ENCODE data around the gene RGL1. TPM values are rescaled to one million over a fixed set of nuclear protein-coding genes. Genes with fewer than 3 reads are reported as not detected.

The RGL1 gene
- total RNA-seq, 1 experiment from 2014 or later = 34.5 TPM

- BruUV-seq (replicated peaks) = no TSS peak
- Mint-ChIP-seq H3K36me3 (ENCODE audit: insufficient read depth, unreplicated experiment) (peaks cover 6% of the 10 kb centered on the region), H3K27ac (ENCODE audit: unreplicated experiment) (no peak overlapping the region), H3K9me3 (ENCODE audit: unreplicated experiment) (no peaks in the 10 kb centered on the region), H3K4me1 (ENCODE audit: low read depth, unreplicated experiment) (no peaks in the 10 kb centered on the region), H3K4me3 (ENCODE audit: unreplicated experiment) (no peak overlapping the region), H3K27me3 (ENCODE audit: insufficient read depth, unreplicated experiment) (no peaks in the 10 kb centered on the region)
- intact Hi-C loops (cut with micrococcal nuclease; ENCODE audit: unreplicated experiment) = no loop called here
- TF ChIP-seq CTCF (IDR thresholded peaks at IDR 0.05; ENCODE audit: insufficient read depth in 1 of 2, low read depth in 1 of 2, low read length in 1 of 2, severe bottlenecking in 1 of 2, unreplicated experiment in 1 of 2) = no peak
- Histone ChIP-seq H3K9me3 (no peaks in the 10 kb centered on the region), H3K4me1 (0 out of 2 replicates have a peak, but pooled peaks cover 8% of the 10 kb centered on the region), H3K27me3 (replicated peaks; ENCODE audit: control insufficient read depth, insufficient read depth, low read length) (no peaks in the 10 kb centered on the region), H3K4me3 (ENCODE audit: low read depth, low read length) (no peak overlapping the region), H3K36me3 (ENCODE audit: control insufficient read depth, insufficient read depth, low read length) (no peaks in the 10 kb centered on the region)
- CTCF ChIA-PET = no interaction called here
- POLR2A ChIA-PET = no interaction called here
- no peak for DNase-seq
Measured at GRCh38 chr1:183967914-183968313, 163.0 kb downstream of the RGL1 start.

- Histone ChIP-seq H3K27me3 (replicated peaks; ENCODE audit: control insufficient read depth, insufficient read depth, low read length) (no peaks in the 10 kb centered on the region), H3K36me3 (ENCODE audit: control insufficient read depth, insufficient read depth, low read length) (no peaks in the 10 kb centered on the region), H3K4me3 (ENCODE audit: low read depth, low read length) (no peak overlapping the region), H3K4me1 (0 out of 2 replicates have a peak, but pooled peaks cover 8% of the 10 kb centered on the region), H3K9me3 (no peaks in the 10 kb centered on the region)
- H3K9me3 Mint-ChIP-seq (ENCODE audit: unreplicated experiment) = no peaks in the 10 kb centered on the region
- no peaks in the 10 kb centered on the region for H3K27me3 Mint-ChIP-seq (ENCODE audit: insufficient read depth, unreplicated experiment)
- no peak overlapping the region for H3K4me3 Mint-ChIP-seq (ENCODE audit: unreplicated experiment)
- CTCF ChIA-PET = no interaction called here
- TF ChIP-seq CTCF (IDR thresholded peaks at IDR 0.05; ENCODE audit: insufficient read depth in 1 of 2, low read depth in 1 of 2, low read length in 1 of 2, severe bottlenecking in 1 of 2, unreplicated experiment in 1 of 2) = no peak
- intact Hi-C loops (cut with micrococcal nuclease; ENCODE audit: unreplicated experiment) = no loop called here
- POLR2A ChIA-PET = no interaction called here
- no TSS peak for BruUV-seq (replicated peaks)
- no peak overlapping the region for H3K27ac Mint-ChIP-seq (ENCODE audit: unreplicated experiment)
- no peak for DNase-seq
- H3K36me3 Mint-ChIP-seq (ENCODE audit: insufficient read depth, unreplicated experiment) = peaks cover 6% of the 10 kb centered on the region
- H3K4me1 Mint-ChIP-seq (ENCODE audit: low read depth, unreplicated experiment) = no peaks in the 10 kb centered on the region
Measured at GRCh38 chr1:183968386-183968785, 163.5 kb downstream of the RGL1 start.

GRCh38 chr1:183970516-183971300, 165.8 kb downstream of the RGL1 start:
- BruUV-seq (replicated peaks) = no TSS peak
- no peaks in the 10 kb centered on the region for H3K4me1 Mint-ChIP-seq (ENCODE audit: low read depth, unreplicated experiment)
- ChIA-PET POLR2A (interaction anchor here (0.9 kb wide), 1 partner anchor 9 kb away, joined by 3 read pairs; no protein-coding TSS in a partner anchor), CTCF (no interaction called here)
- H3K27ac Mint-ChIP-seq (ENCODE audit: unreplicated experiment) = no peak overlapping the region
- Histone ChIP-seq H3K4me1 (0 out of 2 replicates have a peak, but pooled peaks cover 8% of the 10 kb centered on the region), H3K27me3 (replicated peaks; ENCODE audit: control insufficient read depth, insufficient read depth, low read length) (no peaks in the 10 kb centered on the region), H3K9me3 (no peaks in the 10 kb centered on the region), H3K36me3 (ENCODE audit: control insufficient read depth, insufficient read depth, low read length) (no peaks in the 10 kb centered on the region), H3K4me3 (ENCODE audit: low read depth, low read length) (no peak overlapping the region)
- TF ChIP-seq CTCF (IDR thresholded peaks at IDR 0.05; ENCODE audit: insufficient read depth in 1 of 2, low read depth in 1 of 2, low read length in 1 of 2, severe bottlenecking in 1 of 2, unreplicated experiment in 1 of 2) = no peak
- intact Hi-C loops (cut with micrococcal nuclease; ENCODE audit: unreplicated experiment) = no loop called here
- no peaks in the 10 kb centered on the region for H3K9me3 Mint-ChIP-seq (ENCODE audit: unreplicated experiment)
- H3K4me3 Mint-ChIP-seq (ENCODE audit: unreplicated experiment) = no peak overlapping the region
- no peak for DNase-seq
- H3K36me3 Mint-ChIP-seq (ENCODE audit: insufficient read depth, unreplicated experiment) = no peaks in the 10 kb centered on the region
- H3K27me3 Mint-ChIP-seq (ENCODE audit: insufficient read depth, unreplicated experiment) = no peaks in the 10 kb centered on the region

All from Caco-2 (cell line).